Body of pancreas (tissue), 4 donors: Measurements from ENCODE around the gene AGT.

ENCODE experiments used
- POLR2A ChIP-seq, 3 donors: fragments of 450-650 bp; IDR thresholded peaks; one replicate each; pipeline ENCODE4 v1.6.1; 2016; ENCODE audit warnings: antibody characterized with exemption in 3 of 3, mild to moderate bottlenecking in 2 of 3
- TF ChIP-seq, protein P1 (sequence below), 7 experiments: fragments of 450-650 bp in 4 of 7; fragments of 200-600 bp in 3 of 7; sonication (generic) in 3 of 7; IDR thresholded peaks; one replicate each; pipeline ENCODE4 v1.5.1; 2016 to 2019; ENCODE audit warnings: antibody characterized with exemption in 7 of 7

DNA sequence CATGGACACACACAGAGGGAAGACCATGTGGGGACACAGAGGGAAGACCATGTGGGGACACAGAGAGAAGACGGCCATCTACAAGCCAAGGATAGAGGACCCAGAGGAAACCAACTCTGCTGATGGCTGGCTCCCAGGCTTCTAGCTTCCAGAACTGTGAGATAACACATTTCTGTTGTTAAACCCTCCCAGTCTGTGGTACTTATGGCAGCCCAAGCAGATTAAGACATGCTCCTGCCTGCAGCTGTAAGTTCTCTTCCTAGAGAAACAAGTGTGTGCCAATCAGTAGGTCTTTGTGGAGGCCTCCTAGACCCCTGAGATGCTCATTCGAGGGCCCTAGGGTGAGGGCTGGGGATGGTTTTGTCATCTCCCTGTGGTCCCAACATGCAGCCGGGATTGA is 2.7 kb downstream of the AGT start:
- TF ChIP-seq, protein P1, sequence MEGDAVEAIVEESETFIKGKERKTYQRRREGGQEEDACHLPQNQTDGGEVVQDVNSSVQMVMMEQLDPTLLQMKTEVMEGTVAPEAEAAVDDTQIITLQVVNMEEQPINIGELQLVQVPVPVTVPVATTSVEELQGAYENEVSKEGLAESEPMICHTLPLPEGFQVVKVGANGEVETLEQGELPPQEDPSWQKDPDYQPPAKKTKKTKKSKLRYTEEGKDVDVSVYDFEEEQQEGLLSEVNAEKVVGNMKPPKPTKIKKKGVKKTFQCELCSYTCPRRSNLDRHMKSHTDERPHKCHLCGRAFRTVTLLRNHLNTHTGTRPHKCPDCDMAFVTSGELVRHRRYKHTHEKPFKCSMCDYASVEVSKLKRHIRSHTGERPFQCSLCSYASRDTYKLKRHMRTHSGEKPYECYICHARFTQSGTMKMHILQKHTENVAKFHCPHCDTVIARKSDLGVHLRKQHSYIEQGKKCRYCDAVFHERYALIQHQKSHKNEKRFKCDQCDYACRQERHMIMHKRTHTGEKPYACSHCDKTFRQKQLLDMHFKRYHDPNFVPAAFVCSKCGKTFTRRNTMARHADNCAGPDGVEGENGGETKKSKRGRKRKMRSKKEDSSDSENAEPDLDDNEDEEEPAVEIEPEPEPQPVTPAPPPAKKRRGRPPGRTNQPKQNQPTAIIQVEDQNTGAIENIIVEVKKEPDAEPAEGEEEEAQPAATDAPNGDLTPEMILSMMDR (IDR thresholded peaks at IDR 0.05): no peak
- TF ChIP-seq POLR2A (IDR thresholded peaks at IDR 0.05): no peak
